ENCODE data around the gene COQ10A. TPM values are rescaled to one million over a fixed set of nuclear protein-coding genes. Genes with fewer than 3 reads are reported as not detected.

COQ10A gene
- total and polyA plus RNA-seq, 2 of the 13 experiments (the other 11 are each of a cell fraction or from before 2014, with no cell fraction given): 21.0 to 37.3 TPM

- Histone ChIP-seq H3K4me3 (replicated peaks in 1 of 3; ENCODE audit: insufficient read depth in 1 of 3, low read depth in 2 of 3, low read length in 3 of 3) (no peak overlapping the region), H3K4me2 (ENCODE audit: low read depth, low read length) (no peak overlapping the region), H3K9me3 (ENCODE audit: low read length) (no peaks in the 10 kb centered on the region), H3K79me2 (ENCODE audit: insufficient read depth, low read length) (no peaks in the 10 kb centered on the region), H4K20me1 (ENCODE audit: insufficient read depth, low read length) (no peaks in the 10 kb centered on the region), H3K36me3 (replicated peaks in 1 of 2; ENCODE audit: control insufficient read depth in 1 of 2, insufficient read depth in 2 of 2, low read length in 2 of 2) (peaks cover 34 to 64% of the 10 kb centered on the region in 2 experiments), H3K27me3 (ENCODE audit: control insufficient read depth in 1 of 2, insufficient read depth in 2 of 2, low read length in 2 of 2) (no peaks in the 10 kb centered on the region; a peak in 1 of 5 replicates), H2AFZ (ENCODE audit: low read length) (no peak overlapping the region), H3K27ac (ENCODE audit: extremely low read length, insufficient read depth, low read length) (no peak overlapping the region), H3K4me1 (ENCODE audit: insufficient read depth, low read length) (peaks cover 26% of the 10 kb centered on the region), H3K9ac (ENCODE audit: insufficient read depth, low read depth, low read length) (no peak overlapping the region)
- WGBS (ENCODE audit: low lambda C conversion rate): 98% methylated on average over 11 of the region's 14 CpGs
- ChIA-PET CTCF (ENCODE audit: low intra/inter-chr PET ratio, low total read pairs) (no interaction called here), POLR2A (interaction anchor here (1.0 to 1.1 kb wide), 2 partner anchors 13 to 23 kb away, joined by 3 to 5 read pairs; no protein-coding TSS in a partner anchor)
- BruUV-seq (replicated peaks): no TSS peak
- no peak for FAIRE-seq
- in situ Hi-C loops (cut with HindIII; ENCODE audit: extremely low pct_ligation_motif_present, low pct_unique_long_range_greater_than_20kb): no loop called here
- ATAC-seq: no peak
- intact Hi-C loops (cut with micrococcal nuclease; ENCODE audit: unreplicated experiment): no loop called here
- DNase-seq (ENCODE audit: low spot score): no peak
- TF ChIP-seq MNT (IDR thresholded peaks at IDR 0.05): no peak
- no peak for TF ChIP-seq ZNF10 (CRISPR knock-in tag; IDR thresholded peaks at IDR 0.05; ENCODE audit: borderline replicate concordance, low read depth)
- no peak for TF ChIP-seq USF2 (IDR thresholded peaks at IDR 0.05; ENCODE audit: low read depth, low read length)
- no peak for TF ChIP-seq USF2 (CRISPR knock-in tag; IDR thresholded peaks at IDR 0.05; ENCODE audit: borderline replicate concordance)
- TF ChIP-seq CTCF (CRISPR knock-in tag; IDR thresholded peaks at IDR 0.05): no peak
- no peak for TF ChIP-seq MIER2 (CRISPR knock-in tag; IDR thresholded peaks at IDR 0.05)
- no peak for TF ChIP-seq PLRG1 (conservative IDR thresholded peaks at IDR 0.05)
- no peak for TF ChIP-seq ZNF18 (CRISPR knock-in tag; IDR thresholded peaks at IDR 0.05; ENCODE audit: insufficient replicate concordance)
- no peak for TF ChIP-seq ZNF256 (CRISPR knock-in tag; conservative IDR thresholded peaks at IDR 0.05)
- no peak for TF ChIP-seq ZNF234 (CRISPR knock-in tag; conservative IDR thresholded peaks at IDR 0.05)
- no peak for TF ChIP-seq ELF4 (CRISPR knock-in tag; IDR thresholded peaks at IDR 0.05; ENCODE audit: borderline replicate concordance)
- no peak for TF ChIP-seq ARID4A (CRISPR knock-in tag; IDR thresholded peaks at IDR 0.05; ENCODE audit: borderline replicate concordance)
These were observed 22.2 kb upstream of the COQ10A start for GRCh38 chr12:56244494-56244893.

All from HepG2 (cell line).